ELR (cell line): Measurements from ENCODE around the gene STAT5A.
"Not testable (repeated sequence)": the region's sequence is repeated elsewhere in the genome, so short reads cannot be mapped to it uniquely, and the experiment has no call there.

Experiments used
- DNase-seq: peaks from one replicate; pipeline ENCODE4 v3.0.0-alpha.2; 2015; ENCODE audit warnings: low read depth

STAT5A gene

GRCh38 chr17:42308446-42308845 lies 20.1 kb downstream of the STAT5A start:
- no peak for DNase-seq

DNA sequence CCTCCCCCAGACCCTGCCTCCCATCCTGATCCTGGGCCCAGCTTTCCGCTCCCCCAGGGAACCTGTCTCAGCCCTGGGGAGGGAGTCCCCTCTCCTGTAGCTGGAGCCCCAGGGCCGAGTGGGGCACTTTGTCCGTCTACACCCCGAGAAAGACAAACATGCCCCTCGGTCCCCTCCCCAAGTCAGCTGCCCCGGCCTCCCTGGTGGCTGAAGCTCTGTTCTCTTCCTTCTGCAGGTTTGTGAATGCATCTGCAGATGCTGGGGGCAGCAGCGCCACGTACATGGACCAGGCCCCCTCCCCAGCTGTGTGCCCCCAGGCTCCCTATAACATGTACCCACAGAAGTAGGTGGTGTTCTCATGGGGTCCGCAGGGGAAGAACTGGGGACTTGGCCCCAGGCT lies 20.8 kb downstream of the STAT5A start:
- no peak for DNase-seq

GRCh38 chr17:42309986-42310786 lies 21.9 kb downstream of the STAT5A start:
- no peak for DNase-seq

DNA sequence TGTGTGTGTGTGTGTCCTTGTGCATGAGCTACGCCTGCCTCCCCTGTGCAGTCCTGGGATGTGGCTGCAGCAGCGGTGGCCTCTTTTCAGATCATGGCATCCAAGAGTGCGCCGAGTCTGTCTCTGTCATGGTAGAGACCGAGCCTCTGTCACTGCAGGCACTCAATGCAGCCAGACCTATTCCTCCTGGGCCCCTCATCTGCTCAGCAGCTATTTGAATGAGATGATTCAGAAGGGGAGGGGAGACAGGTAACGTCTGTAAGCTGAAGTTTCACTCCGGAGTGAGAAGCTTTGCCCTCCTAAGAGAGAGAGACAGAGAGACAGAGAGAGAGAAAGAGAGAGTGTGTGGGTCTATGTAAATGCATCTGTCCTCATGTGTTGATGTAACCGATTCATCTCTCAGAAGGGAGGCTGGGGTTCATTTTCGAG lies 22.5 kb downstream of the STAT5A start:
- no peak for DNase-seq

DNA sequence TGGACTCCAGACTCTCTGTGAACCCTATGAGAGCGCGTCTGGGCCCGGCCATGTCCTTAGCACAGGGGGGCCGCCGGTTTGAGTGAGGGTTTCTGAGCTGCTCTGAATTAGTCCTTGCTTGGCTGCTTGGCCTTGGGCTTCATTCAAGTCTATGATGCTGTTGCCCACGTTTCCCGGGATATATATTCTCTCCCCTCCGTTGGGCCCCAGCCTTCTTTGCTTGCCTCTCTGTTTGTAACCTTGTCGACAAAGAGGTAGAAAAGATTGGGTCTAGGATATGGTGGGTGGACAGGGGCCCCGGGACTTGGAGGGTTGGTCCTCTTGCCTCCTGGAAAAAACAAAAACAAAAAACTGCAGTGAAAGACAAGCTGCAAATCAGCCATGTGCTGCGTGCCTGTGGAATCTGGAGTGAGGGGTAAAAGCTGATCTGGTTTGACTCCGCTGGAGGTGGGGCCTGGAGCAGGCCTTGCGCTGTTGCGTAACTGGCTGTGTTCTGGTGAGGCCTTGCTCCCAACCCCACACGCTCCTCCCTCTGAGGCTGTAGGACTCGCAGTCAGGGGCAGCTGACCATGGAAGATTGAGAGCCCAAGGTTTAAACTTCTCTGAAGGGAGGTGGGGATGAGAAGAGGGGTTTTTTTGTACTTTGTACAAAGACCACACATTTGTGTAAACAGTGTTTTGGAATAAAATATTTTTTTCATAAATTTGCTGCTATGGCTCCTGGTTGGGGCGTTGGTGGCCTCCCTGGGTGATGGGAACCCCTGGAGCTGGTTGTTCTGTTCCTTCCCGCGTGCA lies 23.1 kb downstream of the STAT5A start:
- DNase-seq = peak; percentile 77

DNA sequence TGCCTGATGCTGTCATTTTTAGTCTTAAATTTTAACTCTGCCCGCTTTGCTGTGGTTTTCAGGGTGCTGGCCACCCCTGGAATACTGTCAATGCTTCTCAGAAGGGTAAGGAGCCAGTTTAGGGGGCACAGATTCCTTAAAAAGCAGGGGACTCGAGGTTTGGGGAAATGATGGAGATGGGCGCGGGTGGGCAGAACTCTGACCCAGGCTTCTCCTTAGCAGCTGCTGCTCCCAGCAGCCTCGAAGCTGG lies 23.7 kb downstream of the STAT5A start:
- no peak for DNase-seq

DNA sequence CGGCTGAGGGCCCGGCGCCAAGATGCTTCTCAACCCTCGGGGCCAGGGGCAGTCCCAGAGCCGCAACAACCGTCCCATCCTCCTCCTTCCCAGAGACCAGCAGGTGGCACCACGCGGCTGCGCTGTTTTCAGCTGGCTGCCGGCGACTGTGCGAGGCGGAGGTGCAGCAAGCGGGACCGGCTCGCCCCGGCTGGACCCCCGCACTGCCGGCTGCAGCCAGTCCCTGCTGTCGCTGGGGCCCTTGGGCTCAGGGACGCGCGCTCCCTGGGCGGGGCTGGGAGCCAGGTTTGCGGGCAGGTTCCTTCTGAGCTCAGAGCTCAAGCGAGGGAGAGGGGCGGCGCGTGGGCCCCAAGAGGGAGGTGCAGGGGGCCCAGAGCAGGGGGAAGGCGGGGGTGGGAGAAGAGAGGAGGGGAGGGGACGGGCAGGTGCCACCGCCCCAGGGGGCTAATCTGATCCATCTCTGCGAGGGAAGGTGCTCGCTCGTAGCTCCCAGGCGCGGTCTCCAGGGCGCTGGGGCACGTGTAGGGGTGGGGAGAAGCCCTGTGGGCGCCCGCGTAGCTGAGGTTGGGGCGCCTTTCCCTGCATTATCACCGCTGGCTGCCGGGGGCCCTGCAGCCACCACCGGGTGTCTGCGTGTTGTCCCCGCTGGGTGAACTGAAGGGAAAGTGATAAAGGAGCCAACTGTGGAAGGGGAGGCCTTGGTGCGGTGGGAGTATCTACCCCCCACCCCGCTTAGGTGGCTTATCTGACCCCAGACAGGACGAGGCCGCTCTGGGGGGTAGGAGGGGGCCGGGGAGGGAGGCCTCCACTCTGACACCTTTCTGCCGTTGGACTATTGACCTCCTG lies 24.2 kb downstream of the STAT5A start:
- peak; percentile 89 for DNase-seq

GRCh38 chr17:42313389-42313772 lies 25.1 kb downstream of the STAT5A start:
- DNase-seq = no peak

DNA sequence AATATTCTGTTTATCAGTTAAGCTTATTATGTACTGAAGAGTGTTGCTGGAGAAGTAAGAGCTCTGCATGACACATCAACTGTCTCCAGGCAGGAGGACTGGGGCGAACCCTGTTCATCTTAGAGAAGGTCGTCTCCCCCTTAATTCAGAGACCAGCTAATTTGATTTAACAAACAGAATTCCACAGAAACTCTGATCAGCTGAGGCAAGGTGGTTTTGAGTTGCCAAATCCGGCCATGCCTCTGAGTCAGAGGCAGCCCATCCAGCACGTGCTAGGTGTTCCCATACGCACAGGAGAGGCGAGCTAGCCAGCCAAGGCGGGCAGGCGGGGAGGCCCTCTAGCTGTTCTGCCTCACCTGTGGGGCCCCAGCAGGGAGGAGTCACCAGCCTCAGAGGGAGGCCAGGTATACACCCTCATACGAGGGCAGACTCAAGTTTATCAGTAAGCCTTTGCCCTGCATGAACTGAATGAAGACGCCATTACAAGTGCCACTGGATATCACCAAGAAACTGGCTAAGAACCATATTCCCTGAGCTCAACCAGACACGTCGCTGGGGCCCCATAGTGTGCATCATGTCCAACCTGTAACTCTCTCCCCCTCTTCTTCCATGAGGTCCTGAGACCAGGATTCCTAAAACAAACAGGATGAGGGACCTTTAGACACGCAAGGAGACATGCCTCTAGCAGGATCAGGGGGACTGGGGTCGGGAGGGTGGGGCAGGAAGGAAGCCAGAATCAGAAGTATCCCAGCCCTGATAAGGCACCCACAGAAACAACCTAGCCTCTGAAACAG lies 25.7 kb downstream of the STAT5A start:
- DNase-seq = no peak

- no peak for DNase-seq
These were observed 27.3 kb downstream of the STAT5A start for GRCh38 chr17:42315402-42316156.

DNA sequence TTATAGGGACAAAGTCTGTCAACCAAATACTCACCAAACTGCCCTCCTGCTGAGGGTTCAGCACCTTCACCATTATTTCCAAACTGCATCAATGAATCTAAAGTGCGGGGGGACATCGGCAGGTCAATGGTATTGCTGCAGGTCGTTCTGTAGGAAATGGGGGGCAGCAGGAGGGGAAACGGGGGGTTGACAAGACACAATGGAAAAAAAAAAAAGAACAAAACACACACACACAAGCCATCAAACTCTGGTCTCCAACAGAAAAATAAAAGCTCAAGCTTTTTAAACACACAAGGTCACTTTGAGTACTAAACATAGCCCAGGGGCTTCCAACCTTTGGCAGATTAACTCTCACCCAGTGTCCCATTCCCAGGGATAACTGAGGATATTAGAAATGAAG lies 28.5 kb downstream of the STAT5A start:
- no peak for DNase-seq

- DNase-seq = no peak
These were observed 29.1 kb downstream of the STAT5A start for GRCh38 chr17:42317266-42317845.

DNA sequence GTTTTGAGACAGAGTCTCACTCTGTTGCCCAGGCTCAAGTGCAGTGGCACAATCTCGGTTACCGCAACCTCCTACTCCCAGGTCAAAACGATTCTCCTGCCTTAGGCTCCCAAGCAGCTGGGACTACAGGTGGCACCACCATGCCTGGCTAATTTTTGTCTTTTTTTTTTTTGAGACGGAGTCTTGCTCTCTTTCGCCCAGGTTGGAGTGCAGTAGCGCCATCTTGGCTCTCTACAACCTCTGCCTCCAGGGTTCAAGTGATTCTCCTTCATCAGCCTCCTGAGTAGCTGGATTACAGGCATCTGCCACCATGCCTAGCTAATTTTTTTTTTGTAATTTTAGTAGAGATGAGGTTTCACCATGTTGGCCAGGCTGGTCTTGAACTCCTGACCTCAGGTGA lies 29.7 kb downstream of the STAT5A start:
- DNase-seq = not testable (repeated sequence)

DNA sequence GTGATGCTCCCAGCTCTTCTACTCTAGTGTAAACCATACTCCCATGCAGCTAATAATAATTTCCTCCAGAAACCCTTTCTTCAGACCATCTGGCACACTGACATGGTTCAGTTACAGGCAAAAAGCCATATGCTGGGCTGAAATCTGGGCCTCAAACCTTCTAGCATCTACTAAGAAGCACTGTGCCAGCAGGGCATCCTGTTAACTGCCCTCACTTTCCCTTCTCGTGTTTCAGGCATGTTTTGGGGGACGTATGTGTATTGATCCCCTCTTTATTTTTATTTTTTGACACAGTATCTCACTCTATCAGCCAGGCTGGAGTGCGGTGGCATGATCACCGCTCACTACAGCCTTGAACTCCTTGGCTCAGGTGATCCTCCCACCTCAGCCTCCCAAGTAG lies 33.3 kb downstream of the STAT5A start:
- DNase-seq = no peak

GRCh38 chr17:42322382-42323267 lies 34.3 kb downstream of the STAT5A start:
- DNase-seq = peak; percentile 96

DNA sequence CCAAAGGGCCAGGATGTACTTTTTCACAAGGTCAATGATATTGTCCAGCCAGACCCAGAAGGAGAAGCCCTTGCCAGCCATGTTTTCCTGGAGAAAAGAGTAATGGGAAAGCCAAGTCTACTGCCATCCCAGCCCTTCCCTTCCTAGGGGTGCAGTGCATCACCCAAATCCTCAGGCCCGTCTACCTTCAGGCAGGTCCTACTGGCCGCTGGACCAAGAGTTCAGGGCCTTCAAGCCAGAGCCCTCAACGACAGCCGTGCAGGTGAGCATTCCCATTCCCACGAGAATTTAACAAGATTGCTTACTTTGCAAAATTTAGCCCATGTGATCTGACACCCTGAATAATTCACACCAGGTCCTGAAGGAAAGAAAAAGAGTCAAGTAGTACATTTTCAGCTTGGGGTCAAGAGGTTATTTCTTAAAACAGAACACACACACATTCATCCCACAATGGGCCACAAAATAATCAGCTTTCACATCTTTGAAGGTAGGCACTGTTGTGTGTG lies 35.0 kb downstream of the STAT5A start:
- no peak for DNase-seq

DNA sequence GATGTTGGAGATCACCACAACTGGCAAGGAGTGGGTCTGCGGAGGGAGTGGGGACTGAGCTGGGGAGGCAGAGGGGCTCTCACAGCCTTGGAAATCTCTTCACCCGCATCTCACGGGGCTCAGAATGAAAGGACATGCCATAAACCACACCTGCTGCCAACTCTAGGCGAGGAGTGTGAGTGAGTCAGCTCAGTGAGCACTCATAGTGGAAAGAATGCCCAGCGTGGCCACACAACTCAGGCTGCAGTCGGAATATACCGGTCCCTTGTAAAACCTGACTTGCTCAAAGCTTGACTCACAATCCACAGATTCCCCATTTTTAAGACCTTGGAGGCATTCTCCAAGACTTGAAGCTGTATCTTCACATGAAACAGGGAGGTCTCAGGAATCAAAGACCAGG lies 36.7 kb downstream of the STAT5A start:
- peak; percentile 95 for DNase-seq

- peak; percentile 90 for DNase-seq
These were observed 41.0 kb downstream of the STAT5A start for GRCh38 chr17:42329025-42329976.
